Kidney (tissue), 14 donors: Measurements from ENCODE around the gene DBX2. TPM values are rescaled to one million over a fixed set of nuclear protein-coding genes. Genes with fewer than 3 reads are reported as not detected.
"Not testable (repeated sequence)": the region's sequence is repeated elsewhere in the genome, so short reads cannot be mapped to it uniquely, and the experiment has no call there.

Source experiments
- DNase-seq, 5 donors: peaks; one replicate each; pipeline ENCODE4 v3.0.0-alpha.2; 2013 to 2020
- FAIRE-seq: peaks from 2 replicates; lab custom pipeline; 2012; peaks lifted over from hg19 to GRCh38; lab: Jason Lieb, UNC
- H3K27ac ChIP-seq, 2 donors: one replicate each; pipeline ENCODE4 v1.7.0; 2013; ENCODE audit warnings: low read depth in 2 of 2, low read length in 2 of 2, inconsistent platforms in 1 of 2
- H3K27me3 ChIP-seq: one replicate; pipeline ENCODE4 v1.7.1; 2013; ENCODE audit warnings: low read length, inconsistent platforms; ENCODE audit not compliant: control insufficient read depth, insufficient read depth
- H3K36me3 ChIP-seq, 3 donors: one replicate each; pipeline versions ENCODE4 v1.7.0 to v1.7.1; 2013; ENCODE audit warnings: low read length in 3 of 3, control low read depth in 1 of 3, inconsistent platforms in 1 of 3; ENCODE audit not compliant: insufficient read depth in 3 of 3, control insufficient read depth in 2 of 3
- H3K4me1 ChIP-seq, 3 donors: one replicate each; pipeline versions ENCODE4 v1.7.0 to v1.7.1; 2013; ENCODE audit warnings: low read length in 3 of 3, inconsistent platforms in 1 of 3, low read depth in 1 of 3; ENCODE audit not compliant: control insufficient read depth in 2 of 3, insufficient read depth in 2 of 3
- H3K4me3 ChIP-seq, 3 donors: one replicate each; pipeline versions ENCODE4 v1.7.0 to v1.8.1; 2013; ENCODE audit warnings: low read length in 3 of 3, control low read depth in 1 of 3, inconsistent platforms in 1 of 3
- H3K9ac ChIP-seq, 3 donors: one replicate each; pipeline versions ENCODE4 v1.7.0 to v1.7.1; 2013; ENCODE audit warnings: low read length in 3 of 3, control low read depth in 1 of 3, inconsistent platforms in 1 of 3
- H3K9me3 ChIP-seq, 3 donors: one replicate each; pipeline versions ENCODE4 v1.7.0 to v1.7.1; 2013; ENCODE audit warnings: low read length in 3 of 3, control low read depth in 1 of 3, inconsistent platforms in 1 of 3; ENCODE audit not compliant: control insufficient read depth in 2 of 3, insufficient read depth in 1 of 3
- intact Hi-C: fragments of 100-400 bp; cut with DNase I; formaldehyde crosslinking; loops from one replicate; pipeline ENCODE4 v1.11.1; 2022
- polyA plus RNA-seq: library from polyadenylated mRNA; stranded (reverse); fragments of 350-450 nt; fragmentation: Illumina TruSeq; extraction: RNeasy Lipid Tissue Mini Kit (QIAGEN cat#74804); gene quantifications from one replicate; pipeline ENCODE4 v1.2.3, GENCODE V29; 2014; ENCODE audit warnings: low read depth, low replicate concordance; ENCODE audit not compliant: insufficient read depth
- total RNA-seq: library from RNA; stranded (reverse); fragmentation: NEBNext Ultra II Directional; extraction: Animal tissue kit (Norgen Biotek cat#: 25700); gene quantifications from one replicate; pipeline ENCODE4 v1.2.1, GENCODE V29; 2021
- TF ChIP-seq, protein P1 (sequence below): IDR thresholded peaks from 3 replicates; pipeline ENCODE4 v1.5.1; 2012; ENCODE audit warnings: mild to moderate bottlenecking, moderate library complexity, borderline replicate concordance; ENCODE audit not compliant: insufficient read depth; ENCODE audit errors: extremely low read depth
- donor health status: control.
- donor health status: control.
- donor health status: control.
- donor health status: control.
- donor health status: control.
- donor health status: DM: yes; HTN: yes; CAD: no.
- donor health status: Normal renal cell carcinoma (clear cell type).

Gene DBX2
- total and polyA plus RNA-seq, 2 donors from 2014 or later = not detected

- Histone ChIP-seq H3K4me1 (no peaks in the 10 kb centered on the region), H3K9ac (no peak overlapping the region), H3K36me3 (no peaks in the 10 kb centered on the region), H3K9me3 (no peaks in the 10 kb centered on the region), H3K27ac (no peak overlapping the region), H3K27me3 (no peaks in the 10 kb centered on the region), H3K4me3 (no peak overlapping the region)
- DNase-seq = no peak
- TF ChIP-seq, protein P1, sequence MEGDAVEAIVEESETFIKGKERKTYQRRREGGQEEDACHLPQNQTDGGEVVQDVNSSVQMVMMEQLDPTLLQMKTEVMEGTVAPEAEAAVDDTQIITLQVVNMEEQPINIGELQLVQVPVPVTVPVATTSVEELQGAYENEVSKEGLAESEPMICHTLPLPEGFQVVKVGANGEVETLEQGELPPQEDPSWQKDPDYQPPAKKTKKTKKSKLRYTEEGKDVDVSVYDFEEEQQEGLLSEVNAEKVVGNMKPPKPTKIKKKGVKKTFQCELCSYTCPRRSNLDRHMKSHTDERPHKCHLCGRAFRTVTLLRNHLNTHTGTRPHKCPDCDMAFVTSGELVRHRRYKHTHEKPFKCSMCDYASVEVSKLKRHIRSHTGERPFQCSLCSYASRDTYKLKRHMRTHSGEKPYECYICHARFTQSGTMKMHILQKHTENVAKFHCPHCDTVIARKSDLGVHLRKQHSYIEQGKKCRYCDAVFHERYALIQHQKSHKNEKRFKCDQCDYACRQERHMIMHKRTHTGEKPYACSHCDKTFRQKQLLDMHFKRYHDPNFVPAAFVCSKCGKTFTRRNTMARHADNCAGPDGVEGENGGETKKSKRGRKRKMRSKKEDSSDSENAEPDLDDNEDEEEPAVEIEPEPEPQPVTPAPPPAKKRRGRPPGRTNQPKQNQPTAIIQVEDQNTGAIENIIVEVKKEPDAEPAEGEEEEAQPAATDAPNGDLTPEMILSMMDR = no peak
- intact Hi-C loops = no loop called here
- FAIRE-seq = no peak
These were observed 38.6 kb upstream of the DBX2 start for GRCh38 chr12:45089411-45090075.

DNA sequence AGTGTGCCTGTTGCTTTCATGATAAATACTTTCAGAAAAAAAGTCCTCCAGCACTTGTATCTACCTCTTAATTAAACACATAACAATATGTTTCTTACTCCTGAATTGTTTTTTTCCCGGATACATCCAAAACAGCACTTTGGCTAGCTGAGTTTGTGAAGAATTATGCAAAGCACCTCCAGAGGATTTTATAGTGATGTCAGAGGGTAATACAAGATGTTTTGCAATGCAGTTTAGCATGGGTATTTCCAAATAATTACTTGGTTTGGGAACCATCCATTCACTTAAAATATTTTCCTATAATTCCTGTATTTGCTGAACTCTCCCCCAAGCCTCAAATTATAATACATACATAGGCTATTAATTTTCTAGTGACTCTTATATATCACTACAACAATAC is 37.7 kb upstream of the DBX2 start:
- H3K27me3 ChIP-seq = no peaks in the 10 kb centered on the region
- FAIRE-seq (no peak), DNase-seq (no peak)
- intact Hi-C loops = no loop called here
- H3K4me3 ChIP-seq = no peak overlapping the region
- no peaks in the 10 kb centered on the region for H3K4me1 ChIP-seq
- no peak overlapping the region for H3K9ac ChIP-seq
- H3K9me3 ChIP-seq = no peaks in the 10 kb centered on the region
- H3K36me3 ChIP-seq = no peaks in the 10 kb centered on the region
- no peak overlapping the region for H3K27ac ChIP-seq
- TF ChIP-seq, protein P1 = no peak

DNA sequence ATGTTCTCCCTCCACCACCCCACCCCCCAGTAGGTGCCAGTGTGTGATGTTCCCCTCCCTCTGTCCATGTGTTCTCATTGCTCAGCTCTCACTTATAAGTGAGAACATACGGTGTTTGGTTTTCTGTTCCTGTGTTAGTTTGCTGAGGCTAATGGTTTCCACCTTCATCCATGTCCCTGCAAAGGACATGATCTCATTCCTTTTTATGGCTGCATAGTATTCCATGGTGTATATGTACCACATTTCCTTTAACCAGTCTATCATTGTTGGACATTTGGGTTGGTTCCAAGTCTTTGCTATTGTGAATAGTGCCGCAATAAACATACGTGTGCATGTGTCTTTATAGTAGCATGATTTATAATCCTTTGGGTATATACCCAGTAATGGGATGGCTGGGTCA is 33.3 kb upstream of the DBX2 start:
- H3K27ac ChIP-seq, DNase-seq, H3K4me3 ChIP-seq, H3K27me3 ChIP-seq, H3K36me3 ChIP-seq, H3K9me3 ChIP-seq, intact Hi-C loops, H3K4me1 ChIP-seq, FAIRE-seq, H3K9ac ChIP-seq: not testable (repeated sequence)

- no peak for DNase-seq
- Histone ChIP-seq H3K9me3 (no peaks in the 10 kb centered on the region), H3K27me3 (no peaks in the 10 kb centered on the region), H3K36me3 (no peaks in the 10 kb centered on the region), H3K4me3 (no peak overlapping the region), H3K27ac (no peak overlapping the region), H3K4me1 (no peaks in the 10 kb centered on the region), H3K9ac (no peak overlapping the region)
- FAIRE-seq = no peak
- TF ChIP-seq, protein P1 = no peak
- intact Hi-C loops = no loop called here
These were observed 26.4 kb upstream of the DBX2 start for GRCh38 chr12:45077251-45077650.
